HL-60/S4 treated with phorbol 12-myristate 13-acetate at 8.2 ng/mL for 4 days and 3 days (cell line): ENCODE results near the gene NCEH1.

Source experiments
- in situ Hi-C: fragments of 300-500 bp; cut with MboI; formaldehyde crosslinking; loops from 2 replicates; pipeline ENCODE4 v1.15.0; 2022; ENCODE audit warnings: low sequenced_read_pairs

The NCEH1 gene

DNA sequence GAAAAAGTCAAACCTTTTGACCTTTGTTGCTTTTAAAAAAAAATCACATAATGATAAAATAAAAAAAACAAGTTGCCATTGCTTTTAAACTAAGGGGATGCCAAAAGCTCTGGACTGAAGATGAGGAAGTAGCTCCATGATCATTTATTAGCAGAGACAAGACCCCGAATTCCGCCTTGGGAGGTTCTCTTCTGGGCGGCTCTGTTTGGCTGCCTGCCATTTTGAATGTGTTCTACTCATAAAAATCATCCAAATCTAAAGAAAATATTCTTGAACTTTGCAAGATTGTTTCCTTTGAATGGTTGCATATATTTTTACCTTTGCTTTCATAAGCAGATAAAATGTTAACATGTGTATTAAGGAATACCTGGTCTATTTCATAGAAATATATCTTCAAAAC lies 63.8 kb downstream of the NCEH1 start:
- in situ Hi-C loops: no loop called here

GRCh38 chr3:172646439-172647015 lies 64.3 kb downstream of the NCEH1 start:
- in situ Hi-C loops: no loop called here

GRCh38 chr3:172644258-172644657 lies 66.6 kb downstream of the NCEH1 start:
- in situ Hi-C loops: no loop called here

DNA sequence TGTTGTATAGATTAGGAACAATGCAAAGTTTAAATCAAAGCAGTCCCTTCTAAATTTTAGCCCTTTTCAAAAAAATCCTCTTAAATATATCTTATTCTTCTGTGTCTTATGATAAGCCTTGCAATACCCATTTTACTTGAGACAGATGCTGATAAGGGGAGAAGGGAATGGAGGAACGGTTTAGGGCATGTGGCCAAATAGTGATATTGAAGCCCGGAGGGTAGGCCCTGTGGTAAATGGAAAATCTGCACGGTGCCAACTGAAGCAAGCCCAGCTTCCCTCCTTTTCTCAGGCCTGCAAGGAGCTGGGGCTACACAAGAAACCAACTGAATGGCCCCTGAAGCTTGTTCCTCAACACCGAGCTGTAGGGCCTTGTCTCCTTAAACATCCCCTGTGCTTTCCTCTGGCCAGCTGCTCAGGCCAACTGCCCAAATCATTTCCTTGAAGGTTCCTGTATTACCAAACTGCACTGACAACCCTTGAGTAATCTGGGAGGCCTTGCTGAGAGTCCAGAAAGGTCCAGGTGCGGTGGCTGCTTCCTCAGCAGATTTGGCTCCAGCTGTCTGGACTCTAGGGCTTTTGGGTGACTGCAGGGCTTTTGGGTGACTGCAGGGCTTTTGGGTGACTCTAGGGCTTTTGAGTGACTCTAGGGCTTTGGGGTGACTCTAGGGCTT lies 67.2 kb downstream of the NCEH1 start:
- in situ Hi-C loops: no loop called here

DNA sequence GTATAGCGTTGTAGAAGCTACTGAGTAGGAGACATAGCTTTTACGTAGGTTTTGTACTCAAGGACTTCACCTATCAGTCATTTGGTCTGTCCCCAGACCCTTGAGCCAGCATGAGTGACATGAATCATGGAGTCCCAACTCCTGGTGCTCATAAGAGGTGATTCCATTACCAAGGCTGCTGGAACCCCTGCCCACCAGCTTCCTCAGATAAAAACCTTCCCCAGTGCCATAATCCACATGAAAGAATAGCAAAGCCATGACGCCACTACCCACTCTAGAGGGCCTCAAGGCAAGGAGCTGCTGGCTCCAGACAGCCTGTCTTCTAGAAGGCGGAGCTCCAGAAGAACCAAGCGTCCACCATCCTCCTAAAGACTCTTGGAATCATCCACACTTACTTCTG lies 69.6 kb downstream of the NCEH1 start:
- in situ Hi-C loops: no loop called here

DNA sequence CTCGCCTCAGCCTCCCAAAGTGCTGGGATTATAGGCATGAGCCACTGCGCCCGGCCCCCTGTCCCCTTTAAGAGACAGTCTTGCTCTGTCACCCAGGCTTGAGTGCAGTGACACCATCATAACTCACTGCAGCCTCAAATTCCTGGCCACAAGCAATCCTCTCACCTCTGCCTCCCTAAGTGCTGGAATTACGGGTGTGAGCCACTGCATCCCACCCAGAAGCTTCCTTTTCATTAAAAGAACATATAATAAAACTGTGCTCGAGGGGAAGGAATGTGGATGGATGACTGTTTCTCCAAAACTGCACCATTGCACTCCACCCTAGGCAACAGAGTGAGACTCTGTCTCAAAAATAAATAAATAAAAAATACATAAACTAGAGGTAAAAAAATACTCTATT lies 70.1 kb downstream of the NCEH1 start:
- in situ Hi-C loops: no loop called here

GRCh38 chr3:172635588-172635987 lies 75.3 kb downstream of the NCEH1 start:
- in situ Hi-C loops: no loop called here

DNA sequence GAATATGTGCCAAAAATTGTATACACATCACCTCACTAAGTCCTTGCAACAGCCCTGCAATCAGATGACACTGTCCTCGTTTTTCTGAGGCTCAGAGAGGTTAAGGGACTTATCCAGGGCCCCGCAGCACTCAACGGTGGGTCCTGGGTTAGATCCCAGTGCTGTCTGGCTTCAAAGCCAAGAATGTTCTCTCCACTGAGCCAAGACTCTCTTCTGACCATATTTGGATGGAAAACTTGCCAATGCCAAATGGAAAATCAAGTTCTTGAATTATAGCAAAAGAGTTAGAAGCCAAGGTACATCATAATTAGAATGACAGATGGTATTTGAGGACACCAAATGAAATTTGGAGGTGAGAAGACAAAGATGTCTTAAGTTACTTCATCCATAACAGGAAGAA lies 75.9 kb downstream of the NCEH1 start:
- in situ Hi-C loops: no loop called here

- in situ Hi-C loops: no loop called here
Observed at GRCh38 chr3:172630316-172630715, 80.6 kb downstream of the NCEH1 start.

DNA sequence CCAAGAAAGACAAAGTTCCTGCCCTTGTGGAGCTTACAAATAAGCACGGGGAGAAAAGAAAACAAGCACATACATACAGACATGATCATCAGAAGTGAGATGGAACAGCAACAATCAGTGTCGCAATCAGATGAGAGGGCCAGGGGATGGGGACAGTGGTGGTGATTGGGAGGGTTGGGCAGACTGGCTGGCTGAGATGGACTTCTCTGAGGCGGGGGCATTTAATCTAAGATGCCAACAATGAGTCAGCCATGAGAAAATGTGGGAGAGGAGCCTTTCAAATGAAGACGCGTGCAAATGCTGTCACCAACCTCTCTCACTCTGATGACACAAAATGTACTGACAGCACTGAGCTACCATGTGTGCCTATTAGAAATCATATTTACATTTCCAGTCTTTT lies 81.4 kb downstream of the NCEH1 start:
- in situ Hi-C loops: no loop called here

- in situ Hi-C loops: no loop called here
Observed at GRCh38 chr3:172627057-172627809, 83.6 kb downstream of the NCEH1 start.

DNA sequence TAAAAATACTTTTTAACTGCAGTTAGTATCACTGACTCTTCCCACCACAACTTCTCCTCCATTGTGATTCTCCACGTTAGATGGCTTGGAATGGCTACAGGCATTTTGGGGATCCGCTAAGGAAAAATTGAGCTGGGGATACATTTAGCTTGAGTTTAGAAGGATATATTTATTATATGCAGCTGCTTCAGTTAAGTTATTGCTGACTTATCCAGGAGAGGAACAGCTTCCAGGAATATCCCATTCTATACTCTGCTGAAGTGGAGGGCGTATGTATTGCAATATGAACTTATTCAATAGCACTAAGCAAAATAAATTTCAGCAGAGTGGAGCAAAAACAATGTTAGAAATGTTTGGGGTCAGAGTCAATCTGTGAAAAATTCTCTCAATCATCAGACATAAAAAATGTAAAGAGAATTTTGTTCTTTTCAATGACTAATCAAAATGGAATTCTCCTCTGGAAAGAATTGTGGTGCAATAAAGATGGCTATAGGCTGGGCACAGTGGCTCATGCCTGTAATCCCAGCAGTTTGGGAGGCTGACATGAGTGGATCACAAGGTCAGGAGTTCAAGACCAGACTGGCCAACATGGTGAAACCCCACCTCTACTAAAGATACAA lies 84.7 kb downstream of the NCEH1 start:
- in situ Hi-C loops: no loop called here

DNA sequence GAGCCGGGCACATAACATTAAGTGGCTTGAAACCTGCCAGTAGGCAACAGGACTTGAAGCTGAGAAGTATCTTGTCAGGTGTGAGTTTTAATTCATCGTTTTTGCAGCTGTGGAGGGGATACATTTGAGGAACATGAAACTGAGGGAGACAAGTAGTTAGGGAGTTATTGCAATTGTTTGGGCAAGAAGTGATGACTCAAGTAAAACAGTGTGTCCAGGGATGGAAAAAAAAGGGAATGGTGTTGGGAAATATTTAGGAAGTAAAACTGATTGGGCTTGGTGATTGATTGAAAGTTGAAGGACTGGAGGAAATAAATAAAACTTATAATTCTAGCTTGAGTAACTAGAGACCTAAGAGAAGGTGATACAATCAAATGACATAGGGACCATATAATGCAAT lies 85.5 kb downstream of the NCEH1 start:
- in situ Hi-C loops: no loop called here

DNA sequence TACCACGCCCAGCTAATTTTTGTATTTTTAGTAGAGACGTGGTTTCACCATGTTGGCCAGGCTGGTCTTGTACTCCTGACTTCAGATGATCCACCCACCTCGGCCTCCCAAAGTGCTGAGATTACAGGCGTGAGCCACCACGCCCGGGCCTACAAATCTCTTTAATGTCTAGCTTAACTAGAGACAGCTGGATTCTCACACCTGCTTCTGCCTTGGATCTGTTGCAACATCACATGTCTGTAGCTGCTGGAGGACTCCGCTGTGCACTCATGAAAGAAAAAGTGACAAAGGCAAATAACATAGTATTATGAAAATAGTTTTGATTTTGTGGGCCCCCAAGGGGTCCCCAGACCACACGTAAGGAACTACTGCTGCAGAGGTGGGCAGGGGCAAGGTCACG lies 85.9 kb downstream of the NCEH1 start:
- in situ Hi-C loops: no loop called here

- in situ Hi-C loops: no loop called here
Observed at GRCh38 chr3:172622916-172623700, 87.8 kb downstream of the NCEH1 start.

- in situ Hi-C loops: no loop called here
Observed at GRCh38 chr3:172622156-172622555, 88.7 kb downstream of the NCEH1 start.

DNA sequence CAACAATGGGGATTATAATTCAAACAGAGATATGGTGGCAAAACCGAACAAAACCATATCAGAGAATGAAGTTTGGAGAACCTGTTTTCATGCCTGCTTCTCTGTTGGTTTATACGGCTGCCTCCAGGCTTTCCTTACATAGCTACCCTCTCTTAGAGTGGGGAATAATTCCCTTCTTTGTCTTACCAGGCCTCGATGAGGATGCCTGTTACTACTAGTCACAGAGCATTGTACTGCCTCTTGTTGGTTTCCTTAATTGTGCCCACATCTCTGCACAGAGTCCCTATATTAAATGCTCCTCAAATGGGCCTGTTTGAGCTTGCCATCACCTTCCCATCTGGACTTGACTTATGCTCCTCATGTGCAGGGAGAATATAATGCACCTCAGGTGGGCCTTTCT lies 92.9 kb downstream of the NCEH1 start:
- in situ Hi-C loops: no loop called here

- in situ Hi-C loops: no loop called here
Observed at GRCh38 chr3:172617013-172617706, 93.7 kb downstream of the NCEH1 start.

DNA sequence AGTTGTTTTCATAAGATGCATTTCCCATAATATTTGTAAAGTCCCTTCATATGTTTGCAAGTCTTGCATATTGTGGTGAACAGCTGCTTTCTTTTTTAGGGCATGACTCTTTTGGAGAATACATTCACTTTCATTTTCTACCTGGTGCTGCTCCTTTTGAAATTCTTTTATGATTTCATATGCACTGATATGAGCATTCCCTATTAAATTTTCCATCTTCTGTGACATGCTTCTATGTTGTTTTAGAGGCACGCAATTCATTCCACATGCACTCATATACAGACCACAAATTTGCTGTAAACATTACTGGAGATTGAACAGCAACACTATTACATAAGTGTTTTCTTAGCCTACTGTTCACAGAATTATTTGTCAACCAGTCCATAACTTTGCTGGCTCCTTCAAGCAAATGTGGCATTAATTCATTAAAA lies 94.8 kb downstream of the NCEH1 start:
- in situ Hi-C loops: no loop called here

DNA sequence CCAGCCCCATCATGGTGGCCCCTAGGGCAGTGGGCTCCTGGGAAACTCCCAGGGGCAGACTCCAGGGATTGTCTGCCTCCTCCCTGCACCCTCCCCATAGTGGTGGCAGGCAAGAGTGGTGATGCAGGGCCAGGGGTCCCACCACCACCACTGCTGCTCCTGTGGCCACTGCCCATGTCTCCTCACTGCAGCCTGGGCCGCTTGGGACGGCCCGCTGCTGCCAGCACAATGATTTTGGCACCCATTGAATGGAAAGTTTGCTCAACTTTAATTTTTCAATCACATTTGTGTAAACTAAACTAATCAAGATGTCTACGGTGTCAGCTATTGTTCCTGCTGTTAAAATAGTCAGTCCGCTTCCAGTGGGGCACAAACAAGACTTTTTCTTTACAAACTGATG lies 95.6 kb downstream of the NCEH1 start:
- in situ Hi-C loops: no loop called here
